ENCODE measurements around the gene PRR12.

The PRR12 gene, protein sequence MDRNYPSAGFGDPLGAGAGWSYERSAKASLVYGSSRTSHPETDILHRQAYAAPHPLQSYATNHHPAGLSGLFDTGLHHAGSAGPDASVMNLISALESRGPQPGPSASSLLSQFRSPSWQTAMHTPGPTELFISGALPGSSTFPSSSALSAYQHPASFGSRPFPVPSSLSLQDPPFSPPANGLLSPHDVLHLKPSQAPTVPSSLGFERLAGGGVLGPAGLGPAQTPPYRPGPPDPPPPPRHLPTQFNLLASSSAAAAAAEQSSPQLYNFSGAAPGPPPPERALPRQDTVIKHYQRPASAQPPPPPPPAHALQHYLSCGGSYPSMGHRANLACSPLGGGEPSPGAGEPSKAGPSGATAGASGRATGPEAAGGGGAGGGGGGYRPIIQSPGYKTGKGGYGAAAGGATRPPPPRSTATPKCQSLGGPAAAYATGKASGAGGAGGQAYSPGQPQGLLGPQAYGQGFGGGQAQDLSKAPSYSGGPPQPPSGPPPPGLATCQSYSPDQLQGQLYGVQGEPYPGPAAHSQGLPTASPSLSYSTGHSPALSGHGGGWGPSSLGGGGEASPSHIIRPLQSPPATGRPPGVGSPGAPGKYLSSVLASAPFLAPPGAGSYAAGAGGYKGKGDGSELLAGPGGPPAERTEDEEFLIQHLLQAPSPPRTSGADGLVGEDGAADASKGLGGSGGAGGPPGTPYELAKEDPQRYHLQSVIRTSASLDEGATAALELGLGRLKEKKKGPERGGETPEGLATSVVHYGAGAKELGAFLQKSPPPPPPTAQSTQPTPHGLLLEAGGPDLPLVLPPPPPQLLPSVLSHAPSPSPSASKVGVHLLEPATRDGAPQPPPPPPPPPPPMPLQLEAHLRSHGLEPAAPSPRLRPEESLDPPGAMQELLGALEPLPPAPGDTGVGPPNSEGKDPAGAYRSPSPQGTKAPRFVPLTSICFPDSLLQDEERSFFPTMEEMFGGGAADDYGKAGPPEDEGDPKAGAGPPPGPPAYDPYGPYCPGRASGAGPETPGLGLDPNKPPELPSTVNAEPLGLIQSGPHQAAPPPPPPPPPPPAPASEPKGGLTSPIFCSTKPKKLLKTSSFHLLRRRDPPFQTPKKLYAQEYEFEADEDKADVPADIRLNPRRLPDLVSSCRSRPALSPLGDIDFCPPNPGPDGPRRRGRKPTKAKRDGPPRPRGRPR (N-terminal part only)

DNA sequence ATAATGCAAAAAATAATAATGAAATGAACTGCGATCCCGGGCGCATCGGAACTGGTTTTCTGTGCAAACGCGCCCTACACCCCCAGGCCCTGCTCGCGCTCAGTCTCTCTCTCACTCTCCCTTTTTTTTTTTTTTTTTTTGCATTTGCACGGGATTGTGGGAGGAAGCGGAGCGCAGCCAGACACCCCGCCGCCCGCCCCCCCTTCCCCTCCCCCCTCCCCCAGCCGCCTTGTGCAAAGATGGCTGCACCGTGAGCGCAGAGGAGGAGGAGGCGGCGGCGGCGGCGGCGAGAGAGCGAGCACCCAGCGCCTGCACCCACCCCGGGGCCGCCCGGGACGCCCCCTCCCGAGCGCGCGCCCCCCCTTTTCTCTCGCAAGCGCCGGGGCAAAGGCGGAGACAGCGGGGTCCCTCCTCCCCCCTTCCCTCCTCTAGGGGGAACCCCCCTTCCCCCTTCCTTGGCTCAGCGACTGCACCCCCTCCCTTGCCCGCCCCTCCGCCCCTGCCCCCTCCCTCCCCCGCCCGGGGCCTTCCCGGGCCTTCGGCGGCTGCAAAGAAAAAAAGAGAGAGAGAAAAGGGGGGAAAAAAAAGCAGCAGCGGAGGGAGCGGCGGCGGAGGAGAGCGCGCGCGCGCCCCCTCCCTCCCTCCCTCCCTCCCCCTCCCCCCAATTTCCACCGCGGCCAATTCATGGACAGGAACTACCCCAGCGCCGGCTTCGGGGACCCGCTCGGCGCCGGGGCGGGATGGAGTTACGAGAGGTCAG is at the start of gene PRR12:
Gene PRR12 (plus strand): TSS at position 212 of the 760 bp plus-strand sequence. CDS start 473 bp downstream, at position 685.
- peak; percentile 83 for DNase-seq (ENCODE audit: low read depth)

DNA sequence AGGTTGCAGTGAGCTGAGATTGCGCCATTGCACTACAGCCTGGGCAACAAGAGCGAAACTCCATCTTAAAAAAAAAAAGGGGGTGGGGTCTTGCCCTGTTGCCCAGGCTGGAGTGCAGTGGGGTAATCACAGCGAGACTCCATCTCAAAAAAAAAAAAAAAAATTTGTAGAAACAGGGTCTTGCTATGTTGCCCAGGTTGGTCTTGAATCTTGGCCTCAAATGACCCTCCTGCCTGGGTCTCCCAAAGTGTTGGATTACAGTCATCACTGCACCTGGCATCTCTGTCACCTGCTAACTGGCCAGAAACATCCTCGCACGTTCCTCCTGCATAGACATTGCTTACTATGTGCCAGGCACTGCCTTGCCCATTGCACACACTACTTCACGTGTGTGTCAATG is 49.1 kb upstream of the PRR12 start:
- no peak for DNase-seq (ENCODE audit: low read depth)

DNA sequence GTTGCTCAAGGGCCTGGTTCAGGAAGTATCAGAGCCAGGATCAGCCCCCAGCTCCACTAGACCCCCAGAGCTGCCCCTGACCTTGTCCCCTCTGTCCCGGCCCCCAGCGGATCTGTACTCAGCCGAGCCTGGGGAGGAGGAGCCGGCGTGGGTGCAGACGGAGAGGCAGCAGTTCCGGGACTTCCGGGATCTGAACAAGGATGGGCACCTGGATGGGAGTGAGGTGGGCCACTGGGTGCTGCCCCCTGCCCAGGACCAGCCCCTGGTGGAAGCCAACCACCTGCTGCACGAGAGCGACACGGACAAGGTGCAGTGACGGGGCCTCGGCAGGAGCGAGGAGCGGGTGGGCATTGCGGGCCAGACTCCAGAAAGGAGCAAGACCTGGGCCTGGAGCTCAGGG is 48.5 kb upstream of the PRR12 start:
- no peak for DNase-seq (ENCODE audit: low read depth)

DNA sequence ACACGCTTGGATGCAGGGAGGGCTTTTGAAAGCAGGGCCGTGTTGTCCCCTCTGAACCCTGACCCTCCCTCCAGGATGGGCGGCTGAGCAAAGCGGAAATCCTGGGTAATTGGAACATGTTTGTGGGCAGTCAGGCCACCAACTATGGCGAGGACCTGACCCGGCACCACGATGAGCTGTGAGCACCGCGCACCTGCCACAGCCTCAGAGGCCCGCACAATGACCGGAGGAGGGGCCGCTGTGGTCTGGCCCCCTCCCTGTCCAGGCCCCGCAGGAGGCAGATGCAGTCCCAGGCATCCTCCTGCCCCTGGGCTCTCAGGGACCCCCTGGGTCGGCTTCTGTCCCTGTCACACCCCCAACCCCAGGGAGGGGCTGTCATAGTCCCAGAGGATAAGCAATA is 48.0 kb upstream of the PRR12 start:
- DNase-seq (ENCODE audit: low read depth): no peak

DNA sequence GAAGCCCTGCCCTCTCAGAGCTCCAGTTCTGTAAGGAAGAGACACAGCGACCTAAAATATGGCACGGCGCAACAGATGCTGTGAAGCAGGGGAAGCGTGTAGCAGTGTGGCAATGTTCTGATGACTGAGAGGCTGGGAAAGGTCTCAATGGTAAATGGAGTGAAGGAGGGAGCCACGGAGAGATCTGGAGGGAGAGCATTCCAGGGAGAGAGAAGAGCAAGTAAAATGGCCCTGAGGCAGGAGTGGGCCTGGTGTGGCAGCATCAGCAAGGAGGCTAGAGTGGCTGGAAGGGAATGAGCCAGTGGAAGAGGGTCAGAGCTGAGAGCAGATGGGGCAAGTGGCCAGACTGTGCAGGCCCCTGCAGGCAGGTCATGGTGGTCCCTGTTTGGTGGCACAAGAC is 46.8 kb upstream of the PRR12 start:
- no peak for DNase-seq (ENCODE audit: low read depth)

DNA sequence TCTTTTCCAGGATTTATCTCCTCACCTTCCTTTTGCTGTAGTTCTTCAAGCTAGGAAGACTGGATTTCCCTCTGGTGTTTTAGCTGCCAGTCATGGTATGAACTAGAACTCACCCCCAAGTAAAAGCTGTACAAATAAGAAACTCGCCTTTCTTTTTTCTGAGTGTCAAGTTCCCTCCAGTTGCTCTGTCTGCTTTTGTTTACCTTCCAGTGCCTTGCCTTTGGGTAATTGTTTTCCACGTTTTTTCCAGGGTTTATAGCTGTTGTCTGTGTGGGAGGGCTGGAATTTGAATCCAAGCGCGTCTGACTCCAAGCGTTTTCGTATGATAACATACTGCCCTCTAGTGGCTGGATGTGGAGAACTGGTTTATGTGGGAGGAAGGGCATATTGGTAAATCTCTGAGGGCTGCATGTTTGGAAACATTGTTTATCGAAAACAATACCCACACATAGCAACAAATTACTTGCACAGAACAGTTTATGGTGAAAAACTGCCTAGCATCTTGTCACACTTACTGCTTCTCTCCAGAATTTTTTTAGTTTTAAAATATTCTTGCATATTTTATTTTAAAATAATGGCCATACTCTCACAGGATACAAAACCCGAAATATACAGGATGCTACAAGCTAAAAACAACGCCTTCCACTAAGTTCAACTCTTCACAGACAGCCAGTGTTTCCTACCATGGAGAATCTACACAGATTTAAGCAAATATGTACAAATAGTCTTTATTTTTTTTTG is 44.0 kb upstream of the PRR12 start:
- DNase-seq (ENCODE audit: low read depth): peak; percentile 91

DNA sequence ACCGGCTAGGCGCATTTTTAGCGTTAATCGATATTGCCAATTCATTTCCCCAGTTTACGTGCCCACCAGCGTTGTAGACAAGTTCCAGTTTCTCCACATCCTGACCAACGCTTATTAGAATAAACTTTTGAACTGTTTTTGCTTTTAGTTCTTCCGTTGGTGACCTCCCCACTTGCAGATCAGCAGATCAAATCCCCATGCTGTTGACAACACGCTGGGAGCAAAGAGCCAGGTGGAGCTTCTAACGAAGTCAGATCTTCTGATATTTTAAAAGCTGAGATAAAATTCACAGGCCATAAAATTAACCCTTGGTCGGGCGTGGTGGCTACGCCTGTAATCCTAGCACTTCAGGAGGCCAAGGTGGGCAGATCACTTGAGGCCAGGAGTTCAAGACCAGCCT is 41.9 kb upstream of the PRR12 start:
- no peak for DNase-seq (ENCODE audit: low read depth)

DNA sequence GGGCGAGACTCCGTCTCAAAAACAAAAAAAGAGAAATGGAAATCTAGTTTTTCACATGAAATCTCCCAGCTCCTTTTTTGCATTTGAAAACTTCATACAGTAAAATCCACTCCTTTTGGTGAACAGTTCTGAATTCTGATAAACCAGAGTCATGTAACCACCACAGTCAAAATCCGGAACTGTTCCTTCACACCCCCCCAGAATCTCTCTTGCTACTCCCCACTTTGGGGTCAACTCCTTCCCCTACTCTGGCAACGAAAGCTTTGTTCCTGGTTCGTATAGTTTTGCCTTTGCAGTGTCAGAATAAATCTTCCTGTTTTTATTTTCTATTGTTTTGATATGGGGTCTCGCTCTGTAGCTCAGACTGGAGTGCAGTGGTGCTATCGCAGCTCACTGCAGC is 39.5 kb upstream of the PRR12 start:
- DNase-seq (ENCODE audit: low read depth): no peak

DNA sequence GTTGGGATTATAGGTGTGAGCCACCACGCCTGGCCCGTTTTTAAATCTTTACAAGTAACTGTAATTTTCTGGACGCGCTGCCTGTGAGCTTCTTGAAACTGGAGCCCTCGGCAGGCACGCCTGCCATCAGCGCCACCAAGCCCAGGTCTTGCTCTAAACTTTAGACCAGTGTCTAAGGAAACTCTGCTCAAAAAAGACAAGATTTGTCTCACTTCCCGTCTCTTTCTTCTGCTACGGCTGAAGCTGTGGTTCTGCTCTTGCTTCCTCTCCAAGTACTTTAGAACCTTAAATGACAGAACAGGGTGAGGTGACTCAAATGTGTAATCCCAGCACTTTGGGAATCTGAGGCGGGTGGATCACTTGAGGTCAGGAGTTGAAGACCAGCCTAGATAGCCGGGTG is 38.2 kb upstream of the PRR12 start:
- no peak for DNase-seq (ENCODE audit: low read depth)

DNA sequence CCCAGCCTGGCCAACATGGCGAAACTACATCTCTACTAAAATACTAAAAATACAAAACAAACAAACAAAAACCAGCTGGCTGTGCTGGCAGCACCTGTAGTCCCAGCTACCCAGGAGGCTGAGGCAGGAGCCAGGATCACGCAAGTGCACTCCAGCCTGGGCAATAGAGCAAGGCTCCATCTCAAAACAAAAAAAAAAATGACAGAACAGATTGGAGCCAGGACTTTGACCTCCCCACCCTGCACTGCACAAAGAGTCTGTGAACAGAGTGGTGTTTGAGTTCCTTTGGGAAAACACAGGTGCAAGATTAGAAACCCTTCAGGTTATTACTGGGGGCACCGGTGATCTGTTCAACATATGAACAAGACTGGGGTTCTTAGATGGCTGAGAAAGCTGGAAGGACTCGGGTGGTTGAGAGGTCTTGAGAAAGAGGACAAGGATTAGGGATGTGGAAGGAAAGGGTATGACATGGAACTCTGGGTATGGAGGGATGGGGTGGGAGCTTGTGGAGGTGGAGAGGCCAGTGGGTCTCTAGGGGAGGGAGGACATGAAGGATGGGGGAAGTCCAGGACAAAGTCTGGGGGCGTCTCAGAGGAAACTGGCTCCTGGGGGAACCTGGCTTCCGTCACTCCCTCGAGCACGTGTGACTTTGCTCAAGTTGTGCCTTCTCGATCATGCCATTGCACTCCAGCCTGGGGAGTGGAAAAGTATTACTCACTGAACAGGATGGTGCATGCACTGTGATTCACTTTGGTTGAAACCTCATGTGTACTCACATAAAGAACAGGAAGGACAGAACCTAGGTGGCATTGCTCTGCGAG is 37.3 kb upstream of the PRR12 start:
- DNase-seq (ENCODE audit: low read depth): peak; percentile 90

DNA sequence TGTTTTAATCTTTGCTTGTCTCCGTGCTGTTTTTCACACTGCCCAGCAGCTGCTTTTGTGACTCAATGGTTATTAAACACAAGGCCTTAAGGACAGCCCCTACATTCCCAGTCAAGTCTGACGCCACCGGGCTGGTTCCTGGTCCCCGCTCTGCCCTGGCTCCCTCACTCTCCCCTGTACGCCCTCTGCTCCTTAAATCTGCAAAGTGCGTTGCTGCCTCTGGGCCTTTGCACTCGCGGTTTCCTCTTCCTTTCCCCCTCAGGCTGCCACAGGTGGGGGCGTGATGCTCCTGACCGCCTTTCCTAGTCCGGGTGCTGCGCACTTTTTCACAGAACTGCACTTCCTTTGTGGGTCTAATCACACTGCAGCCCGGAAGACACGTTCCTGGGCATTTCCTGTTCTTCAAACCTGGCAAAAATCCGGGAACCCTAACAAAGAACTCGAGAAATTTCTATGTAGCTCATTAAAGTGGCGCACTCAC is 36.2 kb upstream of the PRR12 start:
- no peak for DNase-seq (ENCODE audit: low read depth)

DNA sequence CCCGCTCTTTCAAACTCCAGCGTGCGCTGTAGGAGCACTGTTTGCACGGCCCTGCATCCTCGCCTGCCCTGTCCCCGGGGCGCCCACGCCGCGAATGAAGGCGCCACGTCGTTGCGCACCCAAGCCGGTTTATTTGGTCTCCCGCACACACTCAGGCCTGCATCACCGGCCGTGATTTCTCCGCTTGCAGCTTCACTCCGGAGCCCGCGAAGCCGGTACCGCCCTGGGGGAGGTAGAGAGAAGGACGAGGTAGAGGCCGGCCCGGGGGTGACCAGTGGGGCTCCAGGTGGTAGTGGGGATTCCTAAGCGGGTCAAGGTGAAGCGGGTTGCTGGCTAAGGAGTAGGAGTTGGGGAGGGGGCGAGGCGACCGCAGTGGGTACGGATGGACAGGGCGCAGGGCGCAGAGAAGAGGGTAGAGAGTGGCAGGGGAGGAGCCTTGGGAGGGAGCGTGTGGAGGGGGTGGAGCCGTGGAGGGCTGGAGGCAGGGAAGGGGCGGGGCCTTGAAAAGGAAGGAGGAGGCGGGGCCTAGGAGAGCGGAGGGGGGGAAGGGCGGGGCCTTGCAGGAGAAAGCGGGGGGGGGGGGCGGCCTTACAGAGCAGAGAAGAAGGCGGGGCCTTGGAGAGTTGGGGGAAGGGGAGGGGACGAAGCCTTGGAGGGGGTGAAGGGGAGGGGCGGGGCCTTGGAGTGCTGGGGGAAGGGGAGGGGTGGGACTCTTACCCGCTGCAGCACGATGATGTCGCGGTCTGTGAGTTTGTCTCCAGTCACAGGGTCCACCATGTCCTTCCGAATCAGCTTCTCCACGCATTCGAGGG is 35.2 kb upstream of the PRR12 start:
- peak; percentile 53 for DNase-seq (ENCODE audit: low read depth)

DNA sequence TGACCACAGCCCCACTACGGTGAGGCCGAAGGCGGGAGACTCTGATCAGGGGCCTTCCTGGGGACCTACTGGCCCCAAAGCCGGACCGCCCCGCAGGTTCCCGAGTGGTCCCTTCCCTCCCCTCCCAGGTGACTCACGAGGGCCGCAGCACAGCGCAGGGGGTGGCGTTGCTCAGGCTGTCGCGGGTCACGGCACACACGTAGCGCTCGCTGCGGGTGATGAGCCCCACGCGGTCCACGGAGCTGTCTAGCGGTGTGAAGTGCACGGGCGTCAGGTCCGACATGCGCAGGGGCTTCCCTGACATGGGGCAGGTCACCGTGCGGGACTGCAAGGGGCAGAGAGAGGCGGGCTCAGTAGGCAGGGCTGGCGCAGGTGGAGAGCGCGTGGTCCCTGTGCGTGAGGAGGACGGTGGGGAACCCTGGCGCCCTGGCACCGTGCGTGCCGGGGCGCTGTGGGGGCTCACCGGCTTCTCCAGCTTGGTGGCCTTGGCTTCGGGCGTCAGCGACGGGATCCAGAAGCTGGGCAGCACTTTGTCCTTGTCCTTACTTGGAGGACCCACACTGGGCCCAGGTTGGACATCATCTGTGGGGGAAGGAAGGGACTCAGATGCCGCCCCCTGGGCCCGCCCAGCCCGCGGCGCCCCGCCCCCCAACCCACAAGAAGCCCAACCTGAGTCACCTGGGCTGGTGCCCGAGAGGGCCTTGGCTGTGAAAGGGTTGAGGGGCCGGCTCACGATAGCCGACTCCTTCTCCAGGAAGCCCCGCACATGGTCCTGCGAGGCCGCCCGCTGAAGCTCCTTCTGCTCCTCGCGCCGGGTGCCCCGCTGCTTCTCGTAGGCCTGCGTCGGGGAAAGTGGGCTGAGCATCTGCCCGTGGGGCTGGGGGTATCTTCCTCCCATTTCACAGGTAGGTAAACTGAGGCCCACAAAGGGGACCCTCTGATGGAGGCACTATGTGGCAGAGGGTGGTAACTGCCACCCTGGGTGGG is 34.3 kb upstream of the PRR12 start:
- no peak for DNase-seq (ENCODE audit: low read depth)

DNA sequence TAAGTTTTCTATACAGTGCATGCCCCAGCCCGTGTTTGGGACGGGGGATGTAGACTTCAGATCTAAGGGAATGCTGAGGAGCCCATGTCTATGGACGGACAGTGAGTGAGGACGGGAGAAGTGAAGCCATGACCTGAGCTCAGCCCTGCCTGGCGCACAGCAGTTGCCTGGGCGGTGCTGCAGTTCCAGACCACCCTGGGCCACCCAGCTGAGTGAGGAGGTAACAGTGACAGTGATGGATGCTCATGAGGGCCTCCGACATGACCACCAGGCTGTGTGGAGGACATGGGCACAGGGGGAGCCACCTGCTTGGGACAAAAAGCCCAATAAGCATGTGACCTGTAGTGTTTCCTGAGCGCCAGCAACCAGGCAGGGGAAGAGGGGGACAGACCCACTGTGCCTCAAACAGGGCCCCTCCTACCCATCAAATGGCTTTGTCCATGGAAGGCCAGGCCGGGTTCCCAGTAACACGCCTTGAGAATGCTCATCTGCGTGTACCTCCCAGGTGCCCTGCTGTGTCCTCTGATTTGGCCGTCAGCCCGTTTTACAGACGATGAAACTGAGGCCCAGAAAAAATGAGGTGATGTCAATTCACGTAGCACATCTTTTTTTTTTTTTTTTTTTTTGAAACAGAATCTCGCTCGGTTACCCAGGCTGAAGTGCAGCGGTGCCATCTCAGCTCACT is 33.2 kb upstream of the PRR12 start:
- no peak for DNase-seq (ENCODE audit: low read depth)

DNA sequence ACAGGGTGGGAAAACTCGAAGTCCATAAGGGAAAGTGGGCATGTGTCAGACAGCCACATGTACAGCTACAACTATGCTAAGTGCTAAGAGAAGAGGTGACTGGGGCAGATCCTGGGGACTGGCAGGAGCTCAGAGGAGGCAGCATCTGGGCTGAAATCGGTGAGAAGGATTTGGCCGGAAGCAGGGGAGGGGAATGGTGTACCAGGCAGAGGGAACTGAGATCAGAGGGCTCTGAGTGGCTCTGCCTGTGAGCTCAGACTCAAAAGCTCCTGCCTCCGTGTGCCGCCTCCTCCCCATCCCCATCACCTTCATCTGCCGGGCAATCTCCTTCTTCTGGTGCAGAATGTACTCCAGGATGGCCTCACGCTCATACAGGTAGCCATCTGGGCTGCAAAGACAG is 32.4 kb upstream of the PRR12 start:
- no peak for DNase-seq (ENCODE audit: low read depth)

DNA sequence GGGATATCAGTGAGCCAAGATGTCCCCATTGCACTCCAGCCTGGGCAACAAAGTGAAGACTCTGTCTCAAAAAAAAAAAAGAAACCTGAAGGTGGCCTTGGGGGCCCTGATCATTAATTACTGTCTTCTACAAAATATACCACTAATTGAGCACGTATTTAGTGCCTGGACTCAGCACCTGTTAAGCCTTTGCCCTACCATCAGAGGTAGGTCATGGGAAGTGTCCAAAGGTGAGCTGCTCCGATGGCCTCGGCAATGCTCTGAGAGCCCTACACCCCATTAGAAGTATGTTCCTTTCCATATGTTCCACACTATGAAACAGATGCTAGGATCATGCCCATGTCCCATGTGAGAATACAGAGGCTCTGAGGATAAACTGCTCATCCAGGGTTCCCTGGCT is 31.5 kb upstream of the PRR12 start:
- DNase-seq (ENCODE audit: low read depth): no peak

DNA sequence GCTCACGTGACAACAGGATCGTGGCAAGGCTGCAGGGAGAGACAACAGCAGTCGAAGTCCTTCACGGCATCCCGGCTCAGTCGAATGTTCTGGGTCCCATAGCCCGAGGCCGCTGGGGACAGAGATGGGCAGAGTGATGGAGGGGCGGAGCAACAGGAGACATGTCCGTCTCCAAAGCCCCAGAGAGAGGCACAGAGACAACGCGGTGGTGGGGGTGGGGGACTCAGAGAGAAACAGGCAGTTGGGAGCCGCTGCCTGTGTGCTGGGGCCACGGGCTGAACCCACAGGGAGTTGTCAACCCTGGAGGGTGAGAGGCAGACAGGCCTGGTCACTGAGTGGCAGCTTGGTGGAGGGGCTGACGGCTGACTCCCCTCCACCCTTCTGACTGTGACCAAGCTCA is 31.1 kb upstream of the PRR12 start:
- no peak for DNase-seq (ENCODE audit: low read depth)
